Stimulated activated CD4-positive, alpha-beta T cell treated with anti-CD3 and anti-CD28 coated beads, Interleukin-1b, Interleukin-23, amount 100 ng/mL, for 24 hours (primary cell): ENCODE measurements around the gene HMGB1.

ENCODE experiments used
- DNase-seq, 4 experiments: peaks; one replicate each; pipeline ENCODE4 v3.0.0-alpha.2; 2020; ENCODE audit warnings: low read depth in 4 of 4, low spot score in 1 of 4

Gene HMGB1

GRCh38 chr13:30465593-30466357 lies at the start of gene HMGB1:
Gene HMGB1, minus strand, starts transcription at chr13:30465936. Its CDS starts 2,256 bp downstream, at chr13:30463680.
- peak; percentile 78 to 92 (median 86) for DNase-seq

GRCh38 chr13:30510811-30511371 lies 45.2 kb upstream of the HMGB1 start:
- DNase-seq: no peak

GRCh38 chr13:30510091-30510490 lies 44.4 kb upstream of the HMGB1 start:
- no peak for DNase-seq

- no peak for DNase-seq
Observed at GRCh38 chr13:30509254-30510050, 43.7 kb upstream of the HMGB1 start.

GRCh38 chr13:30504081-30504480 lies 38.3 kb upstream of the HMGB1 start:
- DNase-seq: no peak

GRCh38 chr13:30502237-30502636 lies 36.5 kb upstream of the HMGB1 start:
- no peak for DNase-seq

GRCh38 chr13:30499338-30499737 lies 33.6 kb upstream of the HMGB1 start:
- no peak for DNase-seq

GRCh38 chr13:30496147-30496546 lies 30.4 kb upstream of the HMGB1 start:
- no peak for DNase-seq

- DNase-seq: no peak
Observed at GRCh38 chr13:30495746-30496145, 30.0 kb upstream of the HMGB1 start.

- no peak for DNase-seq
Observed at GRCh38 chr13:30493658-30494381, 28.1 kb upstream of the HMGB1 start.

GRCh38 chr13:30487075-30487470 lies 21.3 kb upstream of the HMGB1 start:
- DNase-seq: no peak

- DNase-seq: no peak
Observed at GRCh38 chr13:30486230-30487074, 20.7 kb upstream of the HMGB1 start.

- no peak for DNase-seq
Observed at GRCh38 chr13:30481241-30481760, 15.6 kb upstream of the HMGB1 start.

- no peak for DNase-seq
Observed at GRCh38 chr13:30480292-30480950, 14.7 kb upstream of the HMGB1 start.

- no peak for DNase-seq
Observed at GRCh38 chr13:30479883-30480219, 14.1 kb upstream of the HMGB1 start.

GRCh38 chr13:30479154-30479882 lies 13.6 kb upstream of the HMGB1 start:
- DNase-seq: no peak

- no peak for DNase-seq
Observed at GRCh38 chr13:30477346-30478195, 11.8 kb upstream of the HMGB1 start.

GRCh38 chr13:30473675-30474074 lies 7.9 kb upstream of the HMGB1 start:
- DNase-seq: no peak
